Left ventricle myocardium inferior (tissue), 1 donor: ENCODE measurements around the gene TM9SF1. TPM values are rescaled to one million over a fixed set of nuclear protein-coding genes. Genes with fewer than 3 reads are reported as not detected.

Experiments used
- DNase-seq: peaks from one replicate; pipeline ENCODE4 v3.0.0-alpha.2; 2020
- H3K27ac ChIP-seq: fragments of 200-600 bp; replicated peaks from 2 replicates; pipeline ENCODE4 v1.8.0; 2021
- H3K27me3 ChIP-seq: fragments of 200-600 bp; 2 replicates; pipeline ENCODE4 v1.8.0; 2021; ENCODE audit warnings: low read depth
- H3K36me3 ChIP-seq: fragments of 200-600 bp; 2 replicates; pipeline ENCODE4 v1.8.0; 2021
- H3K4me1 ChIP-seq: fragments of 200-600 bp; 2 replicates; pipeline ENCODE4 v1.8.0; 2021
- H3K4me3 ChIP-seq: fragments of 200-600 bp; 2 replicates; pipeline ENCODE4 v1.8.0; 2021; ENCODE audit warnings: mild to moderate bottlenecking, moderate library complexity
- H3K9me3 ChIP-seq: fragments of 200-600 bp; replicated peaks from 2 replicates; pipeline ENCODE4 v1.8.0; 2021
- CTCF ChIP-seq: fragments of 200-600 bp; IDR thresholded peaks from 2 replicates; pipeline ENCODE4 v1.8.0; 2021; ENCODE audit warnings: antibody characterized with exemption, mild to moderate bottlenecking, borderline replicate concordance
- intact Hi-C: fragments of 100-400 bp; cut with micrococcal nuclease; formaldehyde crosslinking; loops from one replicate; pipeline ENCODE4 v1.11.0; 2022
- total RNA-seq: library from RNA; stranded (reverse); fragmentation: NEBNext Ultra II Directional; extraction: Animal tissue kit (Norgen Biotek cat#: 25700); gene quantifications from one replicate; pipeline ENCODE4 v1.2.1, GENCODE V29; 2021
- donor health status: DM: no; HTN: yes; CAD: no; lungs with severe emphysema.

The TM9SF1 gene
- total RNA-seq, 1 donor from 2014 or later: 22.2 TPM

DNA sequence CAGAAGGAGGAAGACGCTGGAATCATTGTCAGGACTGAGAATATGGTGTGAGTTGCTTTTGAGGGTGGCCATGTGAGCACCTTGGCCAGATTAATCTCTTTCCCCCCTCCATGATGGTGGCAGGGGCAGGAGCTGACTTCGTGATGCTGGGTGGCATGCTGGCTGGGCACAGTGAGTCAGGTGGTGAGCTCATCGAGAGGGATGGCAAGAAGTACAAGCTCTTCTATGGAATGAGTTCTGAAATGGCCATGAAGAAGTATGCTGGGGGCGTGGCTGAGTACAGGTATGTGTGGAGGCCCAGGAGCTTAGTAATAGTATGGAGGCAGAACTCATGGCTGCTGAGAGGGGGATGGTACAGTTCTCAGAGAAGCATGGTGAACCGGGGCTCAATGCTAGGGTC is 42.9 kb upstream of the TM9SF1 start:
- H3K36me3 ChIP-seq: peaks cover 66% of the 10 kb centered on the region

DNA sequence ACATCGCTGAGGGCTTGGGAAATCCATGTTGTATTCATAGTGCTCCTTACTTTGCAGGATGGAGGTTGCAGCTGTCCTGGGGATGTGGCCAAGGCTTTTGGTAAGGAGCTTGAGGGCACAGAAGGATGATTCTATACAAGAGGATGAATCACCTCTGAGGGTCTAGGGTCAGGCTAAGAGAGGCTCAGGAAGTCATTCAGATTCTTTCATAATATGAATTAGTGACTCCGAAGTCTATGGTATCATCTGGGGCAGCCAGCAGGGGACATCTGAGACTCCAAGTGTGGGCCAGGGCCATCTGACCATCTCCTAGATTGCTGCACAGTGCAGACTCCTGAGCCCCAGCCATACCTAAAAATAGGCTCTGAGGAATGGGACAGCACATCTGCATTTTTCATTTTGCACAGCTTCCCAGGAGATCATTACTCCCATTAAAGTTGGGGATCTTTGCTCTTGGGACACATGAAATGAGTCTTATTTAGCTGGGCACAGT is 42.3 kb upstream of the TM9SF1 start:
- H3K9me3 ChIP-seq: no peaks in the 10 kb centered on the region
- H3K4me1 ChIP-seq: peaks cover 80% of the 10 kb centered on the region
- H3K36me3 ChIP-seq: peaks cover 66% of the 10 kb centered on the region
- TF ChIP-seq CTCF: no peak
- DNase-seq: no peak
- H3K4me3 ChIP-seq: no peak overlapping the region
- no peaks in the 10 kb centered on the region for H3K27me3 ChIP-seq
- intact Hi-C loops: no loop called here
- no peak overlapping the region for H3K27ac ChIP-seq

More for the DNA sequence above, 42.9 kb upstream of the TM9SF1 start:
- Histone ChIP-seq H3K9me3 (no peaks in the 10 kb centered on the region), H3K27me3 (no peaks in the 10 kb centered on the region), H3K4me3 (no peak overlapping the region), H3K27ac (no peak overlapping the region), H3K4me1 (peaks cover 76% of the 10 kb centered on the region)
- no peak for DNase-seq
- intact Hi-C loops: no loop called here
- no peak for TF ChIP-seq CTCF

- no peak for DNase-seq
- intact Hi-C loops: no loop called here
- no peak for TF ChIP-seq CTCF
- Histone ChIP-seq H3K27me3 (no peaks in the 10 kb centered on the region), H3K36me3 (peaks cover 66% of the 10 kb centered on the region), H3K4me3 (no peak overlapping the region), H3K27ac (no peak overlapping the region), H3K9me3 (no peaks in the 10 kb centered on the region), H3K4me1 (peaks cover 81% of the 10 kb centered on the region)
Observed at GRCh38 chr14:24236689-24237462, 41.6 kb upstream of the TM9SF1 start.

DNA sequence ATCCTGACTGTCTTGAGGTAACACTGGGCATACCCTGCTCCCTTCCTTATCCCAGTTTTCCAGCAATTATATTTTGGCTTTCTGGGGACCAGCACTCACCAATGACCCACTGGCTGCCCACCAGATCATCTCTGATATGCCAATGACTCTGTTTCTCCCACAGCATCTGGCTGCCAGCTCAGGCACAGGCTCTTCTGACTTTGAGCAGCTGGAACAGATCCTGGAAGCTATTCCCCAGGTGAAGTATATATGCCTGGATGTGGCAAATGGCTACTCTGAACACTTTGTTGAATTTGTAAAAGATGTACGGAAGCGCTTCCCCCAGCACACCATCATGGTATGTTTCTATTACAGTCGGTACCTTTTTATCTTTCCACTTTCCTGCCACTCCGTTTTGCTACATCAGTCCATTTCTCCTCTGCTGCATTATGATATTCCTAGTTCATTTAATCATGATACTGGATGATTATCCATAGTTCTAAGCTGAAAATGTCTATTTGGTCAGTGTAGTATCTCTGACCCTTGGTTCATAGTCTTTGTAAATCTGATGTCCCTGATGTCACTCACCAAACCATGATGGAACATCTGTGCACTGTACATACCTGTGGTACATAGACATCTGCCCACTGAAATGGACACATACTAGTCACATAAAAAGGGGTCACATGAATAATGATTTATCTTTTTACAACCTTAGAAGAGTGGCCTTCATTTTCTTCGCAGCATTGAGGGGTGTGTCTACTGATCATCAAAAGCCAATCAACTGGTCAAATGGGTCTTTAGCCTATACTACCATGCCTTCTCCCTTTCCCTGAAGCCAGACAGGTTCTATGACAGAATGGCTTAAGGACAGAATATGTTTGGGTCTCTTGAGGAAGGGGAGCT is 40.8 kb upstream of the TM9SF1 start:
- no peaks in the 10 kb centered on the region for H3K9me3 ChIP-seq
- no peaks in the 10 kb centered on the region for H3K27me3 ChIP-seq
- H3K36me3 ChIP-seq: peaks cover 62% of the 10 kb centered on the region
- no peak overlapping the region for H3K27ac ChIP-seq
- DNase-seq: no peak
- H3K4me1 ChIP-seq: peaks cover 81% of the 10 kb centered on the region
- TF ChIP-seq CTCF: no peak
- H3K4me3 ChIP-seq: no peak overlapping the region
- intact Hi-C loops: no loop called here

DNA sequence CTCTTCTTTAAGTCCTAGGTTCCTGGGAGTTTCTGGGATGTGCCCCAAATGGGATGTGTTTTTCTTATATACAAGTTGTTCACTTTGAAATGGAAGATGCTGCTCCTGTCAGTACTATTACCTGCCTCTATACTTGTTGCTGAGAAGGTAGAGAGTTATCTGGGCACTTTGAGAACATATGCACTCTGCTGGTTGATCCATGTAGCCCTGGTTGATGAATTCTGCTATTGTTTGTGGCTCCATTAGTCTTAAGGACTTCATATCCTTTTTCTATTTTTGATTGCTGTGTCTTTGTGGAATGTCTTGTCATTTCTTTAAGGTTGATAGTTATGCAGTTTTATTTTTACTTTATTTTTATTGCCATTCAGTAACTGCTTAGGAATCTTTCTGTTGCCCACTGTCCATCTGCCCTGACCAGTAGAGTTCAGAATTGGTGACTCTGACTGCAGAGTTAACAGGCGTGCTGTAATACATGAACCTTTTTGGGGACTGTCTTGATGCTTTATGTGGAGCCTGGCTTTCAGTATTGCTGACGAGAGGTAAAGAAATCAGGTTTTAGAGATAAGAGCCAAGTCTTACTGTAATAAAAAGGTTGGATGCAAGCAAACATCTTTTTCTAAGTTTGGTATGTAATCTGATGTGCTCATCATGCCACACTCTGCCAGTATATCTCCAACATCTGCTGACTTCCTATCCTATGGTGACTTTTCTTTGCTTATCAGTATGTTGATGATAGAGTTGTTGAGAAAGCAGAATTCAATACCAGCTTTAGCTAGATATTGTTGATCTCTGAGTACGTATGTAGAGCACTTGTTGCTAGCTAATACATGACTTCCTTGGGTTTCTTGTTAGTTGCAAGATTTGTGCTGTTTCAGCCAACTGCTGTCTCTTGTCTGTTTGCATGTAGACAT is 39.1 kb upstream of the TM9SF1 start:
- Histone ChIP-seq H3K36me3 (peaks cover 45% of the 10 kb centered on the region), H3K27ac (no peak overlapping the region), H3K9me3 (no peaks in the 10 kb centered on the region), H3K4me3 (no peak overlapping the region), H3K4me1 (peaks cover 75% of the 10 kb centered on the region), H3K27me3 (no peaks in the 10 kb centered on the region)
- intact Hi-C loops: no loop called here
- no peak for DNase-seq
- no peak for TF ChIP-seq CTCF
